ENCODE data around the gene EEA1.

Gene EEA1

DNA sequence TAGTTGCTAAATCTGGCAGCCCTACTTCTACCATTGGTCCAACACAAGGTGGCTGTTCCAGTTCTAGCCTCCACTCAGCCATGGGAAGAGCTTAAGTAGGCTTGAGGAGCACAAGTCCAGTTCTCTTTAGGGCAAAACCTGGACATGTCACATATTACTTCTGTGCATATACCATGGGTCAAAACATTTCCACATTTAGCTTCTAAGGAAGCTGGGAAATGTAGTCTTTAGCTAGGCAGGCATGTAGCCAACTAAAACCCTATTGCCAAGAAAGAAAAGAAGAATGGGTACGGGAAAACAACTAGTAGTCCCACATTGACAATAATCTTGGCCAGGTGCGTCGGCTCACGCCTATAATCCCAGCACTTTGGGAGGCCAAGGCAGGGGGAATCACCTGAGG is 20.9 kb upstream of the EEA1 start:
- no peak for DNase-seq (ENCODE audit: low spot score)
- TF ChIP-seq, protein P1, sequence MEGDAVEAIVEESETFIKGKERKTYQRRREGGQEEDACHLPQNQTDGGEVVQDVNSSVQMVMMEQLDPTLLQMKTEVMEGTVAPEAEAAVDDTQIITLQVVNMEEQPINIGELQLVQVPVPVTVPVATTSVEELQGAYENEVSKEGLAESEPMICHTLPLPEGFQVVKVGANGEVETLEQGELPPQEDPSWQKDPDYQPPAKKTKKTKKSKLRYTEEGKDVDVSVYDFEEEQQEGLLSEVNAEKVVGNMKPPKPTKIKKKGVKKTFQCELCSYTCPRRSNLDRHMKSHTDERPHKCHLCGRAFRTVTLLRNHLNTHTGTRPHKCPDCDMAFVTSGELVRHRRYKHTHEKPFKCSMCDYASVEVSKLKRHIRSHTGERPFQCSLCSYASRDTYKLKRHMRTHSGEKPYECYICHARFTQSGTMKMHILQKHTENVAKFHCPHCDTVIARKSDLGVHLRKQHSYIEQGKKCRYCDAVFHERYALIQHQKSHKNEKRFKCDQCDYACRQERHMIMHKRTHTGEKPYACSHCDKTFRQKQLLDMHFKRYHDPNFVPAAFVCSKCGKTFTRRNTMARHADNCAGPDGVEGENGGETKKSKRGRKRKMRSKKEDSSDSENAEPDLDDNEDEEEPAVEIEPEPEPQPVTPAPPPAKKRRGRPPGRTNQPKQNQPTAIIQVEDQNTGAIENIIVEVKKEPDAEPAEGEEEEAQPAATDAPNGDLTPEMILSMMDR (IDR thresholded peaks at IDR 0.05; ENCODE audit: extremely low read depth, insufficient read depth, missing control alignments): no peak
- in situ Hi-C loops (cut with MboI; ENCODE audit: low pct_unique_long_range_greater_than_20kb, low sequenced_read_pairs, unreplicated experiment): no loop called here

DNA sequence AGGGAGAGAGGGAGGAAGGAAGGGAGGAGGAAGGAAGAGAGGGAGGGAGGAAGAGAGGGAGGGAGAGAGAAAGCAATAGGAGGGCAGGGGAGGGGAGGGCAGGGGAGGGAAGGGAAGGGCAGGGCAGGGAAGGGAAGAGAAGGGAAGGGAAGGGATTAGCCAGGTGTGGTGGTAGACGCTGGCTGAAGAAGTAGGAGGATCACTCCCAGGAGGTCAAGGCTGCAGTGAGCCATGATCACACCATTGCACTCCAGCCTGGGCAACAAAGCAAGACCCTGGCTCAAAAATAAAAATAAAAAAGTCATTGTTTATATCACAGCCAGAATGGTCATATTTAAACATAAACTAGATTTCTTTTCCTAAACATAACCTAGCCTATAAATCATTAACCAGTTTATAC is 20.4 kb upstream of the EEA1 start:
- TF ChIP-seq, protein P1 (IDR thresholded peaks at IDR 0.05; ENCODE audit: extremely low read depth, insufficient read depth, missing control alignments): no peak
- no peak for DNase-seq (ENCODE audit: low spot score)
- in situ Hi-C loops (cut with MboI; ENCODE audit: low pct_unique_long_range_greater_than_20kb, low sequenced_read_pairs, unreplicated experiment): no loop called here

DNA sequence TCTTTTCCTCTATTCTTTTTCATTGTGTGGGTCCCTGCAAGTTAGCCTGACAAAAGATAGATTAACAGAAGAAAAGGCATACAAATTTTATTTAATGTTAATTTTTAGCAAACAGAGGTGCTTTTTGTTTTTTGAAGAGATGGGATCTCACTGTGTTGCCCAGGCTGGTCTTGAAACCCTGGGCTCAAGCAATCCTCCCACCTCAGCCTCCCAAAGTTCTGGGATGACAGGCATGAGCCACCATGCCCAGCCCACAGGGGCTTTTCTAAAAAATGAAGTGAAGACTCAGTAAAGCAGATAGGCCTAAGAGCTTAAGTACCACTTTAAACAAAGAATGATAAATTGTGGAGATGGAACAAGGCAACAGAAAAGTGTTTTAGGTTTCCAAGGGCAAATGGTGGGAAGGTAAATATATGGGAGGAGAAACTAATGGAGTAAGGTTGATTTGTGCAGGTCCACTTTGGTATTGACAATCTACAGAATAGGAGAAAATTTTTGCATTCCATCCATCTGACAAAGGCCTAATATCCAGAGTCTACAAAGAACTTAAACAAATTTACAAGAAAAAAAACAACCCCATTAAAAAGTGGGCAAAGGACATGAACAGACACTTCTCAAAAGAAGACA is 18.6 kb upstream of the EEA1 start:
- DNase-seq (ENCODE audit: low spot score): no peak
- in situ Hi-C loops (cut with MboI; ENCODE audit: low pct_unique_long_range_greater_than_20kb, low sequenced_read_pairs, unreplicated experiment): no loop called here
- TF ChIP-seq, protein P1 (IDR thresholded peaks at IDR 0.05; ENCODE audit: extremely low read depth, insufficient read depth, missing control alignments): no peak

DNA sequence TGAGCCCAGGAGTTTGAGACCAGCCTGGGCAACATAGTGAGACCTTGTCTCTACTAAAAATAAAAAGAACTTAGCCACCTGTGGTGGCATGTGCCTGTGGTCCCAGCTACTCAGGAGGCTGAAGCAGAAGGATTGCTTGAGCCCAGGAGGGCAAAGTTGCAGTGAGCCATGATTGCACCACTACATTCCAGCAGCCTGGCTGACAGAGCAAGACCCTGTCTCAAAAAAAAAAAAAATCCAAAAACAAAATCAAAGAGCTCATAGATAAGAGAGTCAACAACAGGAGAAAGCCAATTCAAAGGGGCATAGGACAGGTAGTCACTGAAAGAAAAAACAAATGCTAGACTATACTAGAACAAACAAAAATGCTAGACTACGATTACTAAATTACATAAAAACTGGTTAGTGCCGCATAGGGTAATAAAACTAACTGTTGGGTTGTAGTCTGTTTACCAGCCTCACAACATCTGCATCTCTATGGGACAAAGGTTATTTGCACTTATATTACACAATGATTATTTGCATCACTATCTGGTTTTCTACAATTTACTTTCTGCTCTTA is 16.6 kb upstream of the EEA1 start:
- in situ Hi-C loops (cut with MboI; ENCODE audit: low pct_unique_long_range_greater_than_20kb, low sequenced_read_pairs, unreplicated experiment): no loop called here
- TF ChIP-seq, protein P1 (IDR thresholded peaks at IDR 0.05; ENCODE audit: extremely low read depth, insufficient read depth, missing control alignments): no peak
- DNase-seq (ENCODE audit: low spot score): no peak

DNA sequence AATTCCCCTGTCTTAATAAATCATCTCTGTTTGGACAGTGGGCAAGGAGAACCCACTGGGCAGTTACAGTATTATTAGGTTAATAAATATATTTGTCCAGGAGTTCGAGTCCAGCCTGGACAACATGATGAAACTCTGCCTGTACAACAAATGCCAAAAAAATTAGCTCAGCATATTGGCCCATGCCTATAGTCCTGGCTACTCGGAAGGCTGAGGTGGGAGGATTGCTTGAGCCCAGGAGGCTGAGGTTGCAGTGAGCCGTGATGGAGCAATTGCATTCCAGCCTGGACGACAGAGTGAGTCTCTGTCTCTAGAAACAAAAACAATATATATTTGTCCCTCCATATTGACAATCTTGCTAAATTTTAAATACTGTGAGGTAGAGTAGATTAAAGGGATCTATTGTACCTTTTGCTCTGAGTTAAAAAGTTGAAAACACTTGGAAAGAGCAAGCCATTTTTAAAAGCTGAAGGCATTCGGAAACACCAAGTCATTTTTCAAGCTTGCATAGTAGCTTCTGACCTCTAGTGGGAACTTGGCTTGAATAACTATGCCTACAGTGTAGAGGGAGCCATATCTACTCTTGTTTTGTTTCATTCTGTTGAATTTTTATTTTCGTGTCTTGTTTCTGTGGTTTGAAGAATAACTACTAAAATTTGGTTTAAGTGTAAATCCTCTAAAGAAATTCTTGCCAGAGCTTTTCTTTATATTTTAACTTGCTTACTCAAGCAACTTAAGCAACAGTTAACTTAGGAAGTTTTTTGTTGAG is 14.6 kb upstream of the EEA1 start:
- TF ChIP-seq, protein P1 (IDR thresholded peaks at IDR 0.05; ENCODE audit: extremely low read depth, insufficient read depth, missing control alignments): peak; percentile 24
- no peak for DNase-seq (ENCODE audit: low spot score)
- in situ Hi-C loops (cut with MboI; ENCODE audit: low pct_unique_long_range_greater_than_20kb, low sequenced_read_pairs, unreplicated experiment): no loop called here

DNA sequence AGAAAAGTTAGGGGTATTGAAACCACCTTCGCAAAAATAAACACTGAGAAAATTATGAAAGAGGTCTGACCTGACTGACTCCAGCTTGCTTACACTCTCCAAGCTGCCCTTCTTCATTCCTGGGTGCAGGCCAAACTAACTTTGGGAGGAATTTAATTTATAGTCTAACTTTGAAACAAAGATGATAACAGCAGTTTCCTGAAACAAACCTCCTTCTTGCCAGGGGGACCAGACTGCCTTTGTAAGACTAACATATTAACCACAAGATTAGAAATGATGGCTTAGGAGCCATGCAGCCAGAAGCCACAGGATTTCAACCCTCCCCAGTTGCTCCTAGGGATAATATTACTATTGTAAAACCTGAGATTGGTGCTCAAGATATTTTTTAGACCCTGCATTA is 13.8 kb upstream of the EEA1 start:
- TF ChIP-seq, protein P1 (IDR thresholded peaks at IDR 0.05; ENCODE audit: extremely low read depth, insufficient read depth, missing control alignments): no peak
- in situ Hi-C loops (cut with MboI; ENCODE audit: low pct_unique_long_range_greater_than_20kb, low sequenced_read_pairs, unreplicated experiment): no loop called here
- DNase-seq (ENCODE audit: low spot score): no peak
